M059J (cell line): Measurements from ENCODE around the gene RFX1. TPM values are rescaled to one million over a fixed set of nuclear protein-coding genes. Genes with fewer than 3 reads are reported as not detected.

Experiments used
- DNase-seq: peaks from one replicate; pipeline ENCODE4 v3.0.0-alpha.2; 2012; ENCODE audit warnings: low read depth
- total RNA-seq: library from RNA; depleted of rRNA; stranded (reverse); fragments of >200 nt; shearing (Covaris generic); gene quantifications from 2 replicates; pipeline ENCODE4 v1.2.3, GENCODE V29; 2014

The RFX1 gene
- total RNA-seq, 1 experiment from 2014 or later: 3.1 TPM

DNA sequence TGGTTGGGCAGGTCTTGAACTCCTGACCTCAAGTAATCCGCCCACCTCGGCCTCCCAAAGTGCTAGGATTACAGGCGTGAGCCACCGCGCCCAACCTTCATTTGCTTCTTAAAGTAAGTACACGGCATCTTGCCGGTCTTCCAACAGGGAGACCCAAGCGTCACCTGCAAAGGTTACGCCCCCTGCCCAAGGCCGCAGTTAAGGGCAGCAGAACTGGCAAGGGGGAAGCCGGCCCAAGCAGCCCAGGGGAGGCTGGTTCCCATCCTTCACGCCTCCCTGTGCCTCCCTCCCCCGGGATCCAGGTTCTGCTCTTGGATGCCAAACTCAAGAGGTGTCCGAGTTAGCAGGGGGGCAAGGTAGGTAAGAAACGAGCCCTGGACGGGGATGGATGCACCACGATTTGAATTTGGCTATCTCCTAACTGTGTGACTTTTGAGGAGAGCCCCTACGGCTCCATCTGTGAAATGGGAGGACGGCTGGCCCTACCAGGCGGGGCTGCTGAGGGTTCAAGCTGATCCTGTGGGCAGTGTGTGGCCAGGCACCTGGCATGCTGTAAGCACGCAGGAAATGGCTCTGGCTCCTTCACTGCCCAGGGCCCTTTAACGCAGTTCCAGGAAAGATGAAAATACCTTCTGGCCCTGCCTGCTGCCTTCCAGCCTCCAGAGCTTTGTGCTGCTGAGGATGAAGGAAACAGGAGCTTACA, 9.0 kb downstream of the RFX1 start:
- no peak for DNase-seq

DNA sequence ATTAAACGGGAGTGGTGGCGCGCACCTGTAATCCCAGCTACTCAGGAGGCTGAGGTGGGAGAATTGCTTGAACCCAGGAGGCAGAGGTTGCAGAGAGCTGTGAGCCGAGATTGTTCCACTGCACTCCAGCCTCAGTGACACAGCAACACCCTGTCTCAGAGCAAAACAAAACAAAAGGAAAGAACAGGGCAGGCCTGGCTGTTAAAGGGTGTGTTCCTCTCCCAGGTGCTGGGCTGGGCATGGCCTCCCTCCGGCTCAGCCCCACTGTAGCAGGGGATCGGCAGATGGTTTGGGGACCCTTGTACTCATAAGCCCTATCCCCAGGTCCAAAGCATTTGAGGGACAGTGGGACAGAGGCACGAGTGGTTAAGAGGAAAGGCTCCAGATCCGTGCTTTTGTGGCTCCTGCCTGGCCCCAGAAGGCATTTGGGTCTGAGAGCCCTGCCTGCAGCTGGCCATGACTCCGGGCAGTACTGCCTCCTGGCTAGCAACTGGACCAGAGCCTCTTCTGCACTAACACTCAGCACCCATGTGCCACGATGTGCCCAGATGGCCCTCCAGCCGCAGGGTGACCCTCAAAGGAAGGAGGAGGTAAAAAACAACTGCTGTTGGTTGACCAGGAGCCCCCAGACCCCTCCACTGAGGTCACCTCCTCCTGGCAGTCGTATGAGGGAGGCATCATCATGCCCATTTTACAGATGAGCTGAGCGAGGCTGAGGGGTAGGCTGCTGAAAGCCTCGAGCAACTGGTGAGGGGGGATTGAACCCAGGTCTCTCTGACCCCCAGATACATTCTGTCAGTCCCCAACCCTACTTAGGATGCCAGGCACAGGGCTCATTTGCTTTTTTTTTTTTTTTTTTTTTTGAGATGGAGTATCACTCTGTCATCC, 10.0 kb downstream of the RFX1 start:
- DNase-seq: no peak

DNA sequence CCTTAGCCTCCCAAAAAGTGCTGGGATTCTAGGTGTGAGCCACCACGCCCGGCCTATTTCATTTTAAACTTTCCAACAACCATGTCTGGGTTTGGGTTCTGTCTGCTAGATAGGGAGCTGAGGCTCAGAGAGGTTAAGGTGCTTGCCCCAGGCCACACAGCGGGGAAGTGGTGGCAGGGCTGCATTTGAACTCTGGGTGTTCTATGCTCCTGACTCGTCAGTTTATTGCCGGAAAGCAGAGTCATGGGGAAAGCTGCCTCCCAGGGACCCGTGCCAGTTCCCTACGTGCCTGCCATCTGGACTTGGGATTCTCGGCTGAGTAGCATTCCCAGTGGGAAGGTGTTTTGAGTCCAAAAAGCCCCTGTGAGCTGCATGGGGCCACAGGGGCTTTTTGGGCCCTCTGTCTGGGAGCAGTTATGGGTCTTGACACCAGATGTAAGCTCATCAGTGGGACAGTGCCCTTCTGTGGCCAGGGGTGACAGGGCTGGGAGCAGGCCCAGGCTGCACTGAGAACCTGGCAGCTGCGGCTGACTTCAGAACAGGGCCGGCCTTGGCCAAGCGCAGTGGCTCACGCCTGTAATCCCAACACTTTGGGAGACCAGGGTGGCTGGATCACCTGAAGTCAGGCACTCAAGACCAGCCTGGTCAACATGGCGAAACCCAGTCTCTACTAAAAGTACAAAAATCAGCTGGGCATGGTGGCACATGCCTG, 10.9 kb downstream of the RFX1 start:
- DNase-seq: no peak

DNA sequence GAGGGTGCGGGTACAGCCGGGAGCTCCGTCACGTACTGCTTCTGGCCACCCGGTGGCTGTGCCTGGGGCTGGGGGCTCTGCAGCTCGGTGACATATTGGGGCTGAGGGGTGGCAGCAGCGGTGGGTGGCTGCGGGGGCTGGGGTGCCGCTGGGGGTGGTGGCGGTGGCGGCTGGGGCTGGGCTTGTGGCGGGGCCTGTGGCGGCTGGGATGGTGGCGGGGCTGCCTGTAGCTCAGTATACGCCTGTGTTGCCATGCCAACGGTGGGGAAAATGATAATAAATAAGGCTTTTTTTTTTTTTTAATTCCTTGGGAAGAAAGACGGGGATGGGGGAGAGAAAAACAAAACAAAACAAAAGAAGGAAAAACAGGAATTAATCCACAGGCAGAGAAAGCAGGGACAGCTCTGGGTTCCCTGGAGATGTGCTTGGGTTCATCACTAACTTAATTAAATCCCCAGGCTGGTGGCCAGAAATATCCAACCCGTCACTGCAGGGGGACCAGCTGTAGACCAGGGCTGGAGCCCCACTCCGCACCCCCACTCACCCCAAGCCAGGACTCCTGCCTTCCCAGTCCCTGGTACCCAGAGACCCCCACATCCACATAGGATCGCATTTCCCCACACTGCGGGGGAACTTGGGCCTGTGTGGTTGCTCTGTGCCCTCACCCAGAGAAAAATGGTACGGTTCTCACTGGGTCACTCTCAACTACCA, 12.4 kb downstream of the RFX1 start:
- no peak for DNase-seq

DNA sequence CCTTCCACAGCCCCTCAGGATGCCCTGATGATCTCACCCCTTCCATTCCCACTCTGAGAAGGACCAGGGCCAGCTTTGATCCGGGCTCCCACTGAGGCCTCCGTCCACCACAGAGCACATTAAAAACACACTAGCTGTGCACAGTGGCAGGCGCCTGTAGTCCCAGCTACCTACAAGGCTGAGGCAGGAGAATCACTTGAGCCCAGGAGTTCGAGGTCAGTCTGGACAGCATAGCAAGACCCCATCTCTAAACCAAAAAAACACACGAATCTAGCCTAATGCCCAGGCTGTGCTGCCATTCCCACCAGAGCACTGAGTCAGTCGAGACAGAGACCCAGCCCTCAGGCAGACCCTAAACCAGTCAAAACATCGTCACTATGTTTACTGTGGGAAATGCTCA, 14.1 kb downstream of the RFX1 start:
- no peak for DNase-seq

DNA sequence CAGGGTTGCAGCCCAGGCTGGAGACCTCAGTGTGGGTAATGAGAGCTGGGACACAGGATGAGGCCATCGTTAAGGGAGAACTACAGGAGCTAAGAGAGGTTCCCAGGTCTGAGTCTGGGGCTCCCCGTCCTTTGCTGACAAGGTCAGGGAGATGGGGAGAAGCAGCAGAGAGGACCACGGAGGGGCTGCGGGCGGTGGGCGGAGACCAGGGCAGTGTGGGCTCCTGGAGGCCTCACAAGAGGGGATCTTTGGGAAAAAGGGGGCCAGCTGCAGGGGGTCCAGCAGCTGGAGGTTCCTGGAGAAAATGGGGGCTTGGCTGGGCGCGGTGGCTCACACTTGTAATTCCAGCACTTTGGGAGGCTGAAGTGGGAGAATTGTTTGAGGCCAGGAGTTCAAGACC, 16.0 kb downstream of the RFX1 start:
- DNase-seq: no peak

DNA sequence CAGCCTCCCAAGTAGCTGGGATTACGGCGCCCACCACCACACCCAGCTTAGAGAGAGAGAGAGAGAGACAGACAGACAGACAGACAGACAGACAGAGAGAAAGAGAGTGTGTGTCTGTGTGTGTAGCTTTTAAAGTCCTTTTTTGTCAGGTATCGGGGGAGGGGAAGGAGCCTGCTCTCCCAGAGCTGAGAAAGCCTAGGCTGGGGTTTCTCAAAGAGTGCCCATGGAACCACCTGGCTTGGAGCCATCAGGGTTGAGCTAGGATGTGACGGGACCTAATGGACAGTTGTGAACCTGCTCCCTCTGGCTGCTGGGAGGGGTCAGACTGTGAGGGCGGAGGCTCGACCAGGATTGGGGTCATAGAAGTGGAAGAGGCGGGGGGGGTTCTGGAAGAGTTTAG, 16.6 kb downstream of the RFX1 start:
- DNase-seq: no peak

DNA sequence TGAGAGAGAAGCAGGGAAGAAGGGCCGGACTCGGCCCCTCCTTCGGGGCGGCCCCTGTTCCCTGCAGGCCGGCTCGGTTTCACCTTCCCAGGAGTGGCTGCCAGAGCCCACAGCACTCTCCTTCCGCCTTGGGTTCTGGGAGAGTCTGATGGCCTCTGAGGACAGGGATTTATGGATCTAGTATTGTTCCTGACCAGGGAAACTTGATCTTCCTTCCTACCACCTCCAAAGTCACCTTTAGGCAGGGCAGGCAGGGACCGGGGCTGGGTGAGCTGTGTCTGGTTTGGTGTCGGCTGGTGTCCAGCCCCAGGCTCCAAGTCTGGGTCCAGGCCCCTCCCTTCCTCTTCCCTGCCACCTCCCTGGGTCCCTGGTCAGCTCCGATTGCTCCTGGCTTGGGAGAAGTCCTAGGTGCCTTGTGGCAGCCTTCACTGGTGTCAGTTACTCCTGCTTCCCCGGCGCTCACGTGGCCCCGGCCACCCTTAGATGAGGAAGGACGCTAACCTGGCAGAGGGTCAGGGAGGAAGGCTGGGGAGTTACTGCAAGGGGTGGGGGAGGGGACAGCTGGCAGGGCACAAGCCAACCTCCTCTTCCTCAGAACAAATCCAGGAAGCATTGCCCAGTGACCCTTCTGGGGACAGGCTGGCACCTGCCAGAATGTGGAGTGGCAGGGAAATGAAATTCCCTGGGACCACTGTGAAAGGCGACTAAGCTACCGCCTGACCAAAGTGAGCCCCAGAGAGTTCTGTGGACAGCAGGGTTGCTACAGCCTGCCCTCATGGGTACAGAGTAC, 18.8 kb downstream of the RFX1 start:
- no peak for DNase-seq

DNA sequence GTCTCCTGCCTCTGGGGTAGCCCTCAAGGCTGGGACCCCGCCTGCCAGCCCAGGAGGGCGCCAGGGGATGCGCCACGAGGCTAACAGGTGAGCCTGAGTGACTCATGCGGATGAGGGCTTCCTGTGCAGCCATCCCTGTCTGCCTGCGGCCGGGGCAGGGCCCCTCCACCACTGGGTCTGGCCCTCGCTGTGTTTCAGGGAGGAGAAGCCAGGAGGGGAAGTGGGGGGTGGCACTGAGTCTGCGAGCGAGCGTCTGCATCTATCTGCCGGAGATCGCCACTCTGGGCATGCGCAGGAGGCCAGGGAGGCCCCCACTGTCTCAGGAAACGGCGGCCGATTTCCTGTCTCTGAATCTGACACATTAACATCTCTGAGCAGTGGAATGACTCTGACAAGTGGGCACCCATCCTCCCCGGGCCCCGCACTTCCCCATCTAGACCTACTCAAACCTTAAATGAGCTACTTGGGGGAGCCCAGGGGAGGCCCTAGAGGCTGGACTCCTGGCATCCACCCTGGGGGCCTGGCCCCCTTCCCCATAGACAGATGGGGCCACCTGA, 19.7 kb downstream of the RFX1 start:
- DNase-seq: no peak

DNA sequence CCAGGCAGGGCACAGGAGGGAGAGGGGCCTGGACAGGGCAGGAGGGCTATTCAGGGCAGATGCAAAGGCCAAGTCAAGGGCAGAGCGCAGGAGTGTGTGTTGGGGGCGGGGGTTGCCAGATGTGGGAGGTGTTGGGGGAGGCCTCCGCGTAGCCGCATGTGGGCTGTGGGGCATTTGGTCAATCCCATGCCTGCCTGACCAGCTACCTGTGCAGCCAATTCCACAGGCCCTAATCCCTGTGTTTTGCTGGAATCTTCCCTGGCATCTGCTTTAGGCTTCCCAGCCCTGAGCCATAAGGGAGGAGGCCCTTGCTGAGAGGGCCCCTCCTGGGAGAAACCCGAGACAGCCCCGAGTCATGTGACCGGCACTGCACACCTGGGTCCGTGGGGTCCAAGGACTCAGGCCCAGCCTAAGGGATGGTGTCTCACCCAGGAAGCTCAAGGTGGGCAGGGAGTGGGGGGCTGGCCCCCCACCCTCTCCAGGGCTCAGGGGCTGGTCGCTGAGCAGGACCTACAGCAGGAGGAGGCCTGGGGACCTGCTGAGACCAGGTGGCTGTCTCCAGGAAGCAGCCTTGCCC, 20.3 kb downstream of the RFX1 start:
- no peak for DNase-seq

DNA sequence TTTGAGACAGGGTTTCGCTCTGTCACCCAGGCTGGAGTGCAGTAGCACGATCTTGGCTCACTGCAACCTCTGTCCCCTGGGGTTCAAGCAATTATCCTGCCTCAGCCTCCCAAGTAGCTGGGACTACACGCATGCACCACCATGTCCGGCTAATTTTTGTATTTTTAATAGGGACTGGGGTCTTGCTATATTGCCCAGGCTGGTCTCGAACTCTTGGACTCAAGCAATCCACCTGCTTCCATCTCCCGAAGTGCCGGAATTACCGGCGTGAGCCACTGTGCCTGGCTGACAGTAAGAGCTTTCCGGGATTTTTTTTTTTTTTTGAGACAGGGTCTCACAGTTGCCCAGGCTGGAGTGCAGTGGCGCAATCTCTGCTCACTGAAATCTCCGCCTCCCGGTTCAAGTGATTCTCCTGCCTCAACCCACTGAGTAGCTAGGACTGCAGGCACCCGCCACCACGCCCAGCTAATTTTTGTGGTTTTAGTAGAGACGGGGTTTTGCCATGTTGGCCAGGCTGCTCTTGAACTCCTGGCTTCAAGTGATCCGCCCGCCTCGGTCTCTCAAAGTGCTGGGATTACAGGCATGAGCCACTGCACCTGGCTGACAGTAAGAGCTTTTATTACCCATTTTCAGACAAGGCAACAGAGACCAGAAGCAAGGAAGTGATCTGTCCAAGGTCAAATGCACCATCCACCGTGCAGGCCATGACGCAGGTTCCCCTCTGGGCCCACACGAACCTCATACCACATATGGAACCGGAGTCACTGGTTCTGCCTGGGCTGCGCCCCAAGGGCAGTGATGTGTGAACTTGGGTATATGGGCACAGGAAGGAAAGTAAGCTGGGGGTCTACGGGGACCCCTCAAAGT, 21.0 kb downstream of the RFX1 start:
- DNase-seq: no peak

DNA sequence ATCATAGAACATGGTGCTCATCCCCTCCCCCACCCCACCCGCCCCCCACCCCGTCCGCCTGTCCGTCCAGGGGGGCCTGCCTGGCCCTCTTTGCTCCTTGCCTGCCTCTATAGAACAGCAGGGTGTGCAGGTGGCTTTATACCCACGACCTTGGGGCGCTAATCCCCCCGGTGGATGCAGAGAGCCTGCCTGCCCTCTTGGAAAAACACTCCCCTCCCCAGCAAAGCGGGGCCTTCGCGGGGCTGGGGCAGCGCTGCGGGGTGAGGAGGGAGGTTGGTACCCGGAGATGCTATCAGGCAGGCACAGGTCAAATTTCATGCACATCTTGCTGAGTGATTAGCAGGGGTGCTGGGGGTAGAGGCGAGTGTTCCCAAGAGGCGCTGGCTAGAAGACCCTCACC, 21.9 kb downstream of the RFX1 start:
- no peak for DNase-seq

DNA sequence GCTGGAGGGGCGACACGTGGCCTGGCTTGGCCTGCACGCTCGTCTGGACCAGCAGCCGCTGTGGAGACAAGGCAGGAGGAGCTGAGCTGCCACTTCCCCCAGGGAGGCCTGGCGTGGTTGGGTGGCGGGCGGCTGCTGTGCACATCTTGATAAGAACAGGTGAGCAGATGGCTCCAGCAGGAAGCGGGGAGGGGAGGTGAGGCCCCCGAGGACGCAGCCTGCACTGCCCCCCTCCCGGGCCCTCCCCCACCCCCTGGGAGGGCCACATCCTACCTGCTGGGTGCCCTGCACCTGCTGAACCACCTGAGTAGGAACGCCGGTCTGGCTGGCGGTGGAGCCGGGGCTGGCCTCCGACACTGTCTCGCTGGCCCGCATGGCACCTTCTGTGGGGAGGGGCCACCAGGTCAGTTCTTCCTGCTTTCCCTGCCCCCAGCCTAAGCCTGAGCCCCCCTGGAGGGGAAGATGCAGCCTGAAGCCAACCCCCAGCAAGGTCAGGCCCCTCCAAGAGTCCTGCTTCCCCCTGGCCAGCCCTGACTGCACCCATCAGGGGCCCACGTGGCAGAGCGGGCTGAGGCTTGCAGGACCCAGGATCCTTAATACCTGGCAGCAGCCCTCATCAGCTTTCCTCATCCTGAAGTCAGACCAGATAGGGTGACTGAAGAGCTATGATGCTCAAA, 22.8 kb downstream of the RFX1 start:
- DNase-seq: no peak

DNA sequence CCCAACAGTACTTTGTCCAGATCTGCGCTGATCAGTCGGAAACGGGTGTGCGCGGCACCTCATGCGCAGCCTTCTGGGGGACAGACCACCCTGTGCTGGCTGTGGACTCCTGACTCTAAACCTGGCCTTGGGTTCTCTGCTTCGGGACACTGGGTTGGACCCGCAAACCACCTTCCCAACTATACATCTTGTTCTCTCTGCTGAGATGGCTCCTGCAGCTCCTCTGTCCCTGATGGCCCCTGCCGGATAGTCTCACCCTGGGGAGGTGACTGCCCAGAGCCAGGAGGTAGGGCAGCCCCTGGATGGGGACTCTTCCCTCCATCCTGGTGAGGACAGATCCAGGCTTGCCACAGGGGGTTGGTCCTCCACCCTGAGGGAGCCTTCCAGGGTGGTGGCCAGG, 23.3 kb downstream of the RFX1 start:
- DNase-seq: no peak

DNA sequence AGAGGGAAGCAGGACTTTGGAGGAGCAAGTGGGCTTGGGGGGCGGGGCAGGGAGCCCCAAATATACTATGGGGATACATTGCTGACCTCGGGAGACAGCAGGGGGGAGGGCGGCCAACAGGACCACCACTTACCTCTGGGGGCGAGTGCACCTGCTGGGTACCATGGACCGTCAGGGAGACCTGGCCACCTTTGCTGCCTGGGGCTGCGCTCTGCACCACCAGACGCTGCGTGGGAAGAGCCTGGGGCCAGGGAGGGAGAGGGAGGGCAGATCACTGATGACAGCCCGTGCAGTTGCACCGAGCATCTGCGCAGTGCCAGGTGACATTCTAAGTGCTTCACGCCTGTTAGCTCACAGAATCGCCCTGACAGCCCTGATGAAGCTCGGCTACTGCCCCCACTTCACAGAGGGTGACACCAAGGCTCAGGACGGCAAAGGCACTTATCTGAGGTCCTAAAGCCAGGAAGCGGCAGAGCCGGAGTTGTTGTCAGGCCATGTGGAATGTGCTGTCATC, 24.1 kb downstream of the RFX1 start:
- DNase-seq: no peak

DNA sequence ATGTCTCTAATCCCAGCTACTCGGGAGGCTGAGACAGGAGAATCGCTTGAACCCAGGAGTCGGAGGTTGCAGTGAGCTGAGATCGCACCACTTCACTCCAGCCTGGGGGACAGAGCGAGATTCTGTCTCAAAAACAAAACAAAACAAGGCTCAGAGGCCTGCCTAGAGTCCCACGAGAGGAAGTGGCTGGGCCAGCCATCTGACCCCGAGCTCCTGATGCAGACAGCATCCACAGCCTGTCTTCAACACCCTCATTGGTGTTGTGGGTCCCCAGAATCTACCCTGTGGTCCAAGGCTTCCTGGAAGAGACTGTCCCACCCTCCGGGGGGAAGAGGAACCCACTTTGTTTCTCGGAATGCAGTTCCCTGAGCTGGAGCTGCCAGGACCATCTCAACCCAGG, 24.7 kb downstream of the RFX1 start:
- no peak for DNase-seq

DNA sequence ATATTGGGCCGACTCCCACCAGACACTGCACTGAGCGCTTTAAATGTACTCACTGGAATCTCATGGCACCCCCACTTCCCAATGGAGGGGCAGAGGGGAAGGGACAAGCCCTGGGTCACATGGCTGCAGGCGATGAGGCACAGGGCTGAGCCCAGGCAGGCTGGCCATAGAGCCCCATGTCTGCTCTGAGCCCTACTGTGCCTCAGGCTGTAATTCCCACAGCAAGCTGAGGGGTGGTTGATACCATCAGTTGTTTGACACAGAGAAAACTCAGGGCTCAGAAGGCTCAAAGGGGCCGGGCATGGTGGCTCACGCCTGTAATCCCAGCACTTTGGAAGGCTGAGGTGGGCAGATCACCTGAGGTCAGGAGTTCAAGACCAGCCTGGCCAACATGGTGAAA, 25.1 kb downstream of the RFX1 start:
- DNase-seq: no peak

DNA sequence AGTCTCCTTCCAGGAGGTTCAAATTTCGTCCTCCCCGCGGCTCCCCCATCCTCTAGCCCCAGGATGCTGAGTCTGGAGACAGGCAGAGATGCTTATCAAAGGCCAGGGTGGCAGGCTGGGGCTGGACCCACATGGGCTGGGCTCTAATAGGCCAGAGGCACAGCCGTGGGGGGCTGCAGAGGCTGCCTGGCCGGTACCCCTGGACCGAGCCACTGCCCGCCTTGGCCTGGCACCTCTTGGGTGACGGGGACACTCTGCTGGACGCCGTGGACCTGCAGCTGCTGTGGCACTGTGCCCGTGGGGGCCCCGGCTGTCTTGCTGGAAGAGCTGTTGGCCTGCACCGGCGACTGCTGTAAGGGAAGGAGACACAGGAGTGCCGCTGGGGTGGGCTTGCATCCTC, 25.8 kb downstream of the RFX1 start:
- DNase-seq: no peak

DNA sequence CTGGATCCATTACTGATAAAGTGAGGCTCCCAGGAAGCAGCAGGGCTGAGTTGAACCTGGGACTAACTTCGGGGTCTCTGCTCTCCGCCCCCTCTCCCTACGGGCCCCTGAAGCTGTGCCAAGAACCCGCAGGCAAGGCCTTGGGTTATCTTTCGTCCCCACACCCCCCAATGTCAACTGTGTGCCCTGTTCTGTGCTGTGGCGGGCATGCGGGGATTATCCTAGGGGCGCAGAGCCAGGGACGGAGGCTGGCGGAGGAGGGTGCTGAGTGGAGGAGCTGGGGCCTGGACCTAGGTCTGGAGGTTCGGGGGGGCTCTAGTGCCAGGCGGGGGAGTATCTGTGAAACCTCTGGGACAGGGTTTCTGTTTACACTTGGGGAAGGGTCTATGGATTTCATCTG, 26.4 kb downstream of the RFX1 start:
- no peak for DNase-seq
